WTC11 (cell line): ENCODE measurements around the gene ADGRB3.

ENCODE experiments used
- CTCF ChIP-seq: fragments of 200-600 bp; IDR thresholded peaks from 2 replicates; pipeline ENCODE4 v1.8.0; 2022; ENCODE audit warnings: antibody characterized with exemption
- ESRRA ChIP-seq: sonication (generic); formaldehyde crosslinking; IDR thresholded peaks from 2 replicates; pipeline ENCODE4 v1.8.1; 2022; ENCODE audit warnings: mild to moderate bottlenecking, missing genetic modification reagents, borderline replicate concordance
- JUN ChIP-seq: sonication (generic); formaldehyde crosslinking; IDR thresholded peaks from 2 replicates; pipeline ENCODE4 v1.8.0; 2023; ENCODE audit warnings: mild to moderate bottlenecking, missing genetic modification reagents
- MAX ChIP-seq: sonication (generic); formaldehyde crosslinking; IDR thresholded peaks from 2 replicates; pipeline ENCODE4 v1.8.0; 2022; ENCODE audit warnings: mild to moderate bottlenecking, missing genetic modification reagents
- NFYB ChIP-seq: sonication (generic); formaldehyde crosslinking; conservative IDR thresholded peaks from 2 replicates; pipeline ENCODE4 v1.8.0; 2022; ENCODE audit warnings: low read depth, missing genetic modification reagents
- SP1 ChIP-seq: sonication (generic); formaldehyde crosslinking; conservative IDR thresholded peaks from 2 replicates; pipeline ENCODE4 v1.8.1; 2022; ENCODE audit warnings: missing genetic modification reagents
- TP53 ChIP-seq: sonication (generic); formaldehyde crosslinking; IDR thresholded peaks from 2 replicates; pipeline ENCODE4 v1.8.1; 2023; ENCODE audit warnings: mild to moderate bottlenecking, missing genetic modification reagents
- ZBTB21 ChIP-seq: sonication (generic); formaldehyde crosslinking; IDR thresholded peaks from 2 replicates; pipeline ENCODE4 v1.8.1; 2023; ENCODE audit warnings: mild to moderate bottlenecking, missing genetic modification reagents, borderline replicate concordance
- ZNF423 ChIP-seq: fragments of 250-450 bp; sonication (Bioruptor Pico); IDR thresholded peaks from 2 replicates; pipeline ENCODE4 v2.1.2; 2022; ENCODE audit warnings: mild to moderate bottlenecking, moderate library complexity

- TF ChIP-seq MAX (CRISPR knock-in tag), result no peak
- no peak for TF ChIP-seq CTCF
- TF ChIP-seq TP53 (CRISPR knock-in tag), result no peak
- no peak for TF ChIP-seq SP1 (CRISPR knock-in tag)
- no peak for TF ChIP-seq NFYB
- TF ChIP-seq JUN, result no peak
- TF ChIP-seq ESRRA (CRISPR knock-in tag), result no peak
- TF ChIP-seq ZBTB21 (CRISPR knock-in tag), result no peak
- no peak for TF ChIP-seq ZNF423 (CRISPR knock-in tag)
Measured at GRCh38 chr6:69305456-69305855, 670.4 kb downstream of the ADGRB3 start.
